Common myeloid progenitor, CD34-positive (primary cell): ENCODE data around the gene ADAR.

Experiments
- CTCF ChIA-PET: fragments of 350-600 bp; sonication (Branson Sonifier 250); formaldehyde crosslinking; loops from one replicate; lab custom pipeline; 2021; ENCODE audit warnings: antibody characterized with exemption; lab: Charles Lee
- POLR2A ChIA-PET: fragments of 350-600 bp; sonication (Branson Sonifier 250); formaldehyde crosslinking; loops from one replicate; lab custom pipeline; 2021; ENCODE audit warnings: antibody characterized with exemption; lab: Charles Lee
- DNase-seq, 3 donors: peaks; one replicate each; pipeline versions ENCODE4 v3.0.0 to v3.0.0-alpha.2; 2013
- H3K27ac ChIP-seq, 2 experiments: 1 replicate in 1 of 2; 2 replicates in 1 of 2; pipeline ENCODE4 v1.7.0; 2013; ENCODE audit warnings: inconsistent platforms in 2 of 2, low read length in 2 of 2, mild to moderate bottlenecking in 2 of 2, low read depth in 1 of 2, moderate library complexity in 1 of 2; ENCODE audit not compliant: severe bottlenecking in 2 of 2, insufficient read depth in 1 of 2, poor library complexity in 1 of 2
- H3K27me3 ChIP-seq, 5 experiments: replicated peaks in 2 of 5; 1 replicate in 3 of 5; 2 replicates in 2 of 5; pipeline versions ENCODE4 v1.6.1 to v1.7.0; 2013; ENCODE audit warnings: low read length in 4 of 5, mild to moderate bottlenecking in 2 of 5, moderate library complexity in 2 of 5, inconsistent platforms in 1 of 5; ENCODE audit not compliant: insufficient read depth in 5 of 5, control insufficient read depth in 4 of 5
- H3K36me3 ChIP-seq, 4 experiments: 1 replicate in 2 of 4; 2 replicates in 2 of 4; pipeline versions ENCODE4 v1.6.1 to v1.7.0; 2013; ENCODE audit warnings: low read length in 3 of 4, control low read depth in 1 of 4, mild to moderate bottlenecking in 1 of 4; ENCODE audit not compliant: control insufficient read depth in 4 of 4, insufficient read depth in 4 of 4
- H3K4me1 ChIP-seq, 4 experiments: 1 replicate in 3 of 4; 2 replicates in 1 of 4; pipeline versions ENCODE4 v1.6.1 to v1.7.1; 2013; ENCODE audit warnings: low read length in 3 of 4, mild to moderate bottlenecking in 3 of 4, control low read depth in 1 of 4, inconsistent platforms in 1 of 4, moderate library complexity in 1 of 4; ENCODE audit not compliant: control insufficient read depth in 4 of 4, insufficient read depth in 4 of 4; ENCODE audit errors: control extremely low read depth in 1 of 4
- H3K4me3 ChIP-seq, 7 experiments: 1 replicate in 4 of 7; 2 replicates in 3 of 7; pipeline versions ENCODE4 v1.5.1 to v1.7.0; 2013; ENCODE audit warnings: mild to moderate bottlenecking in 7 of 7, low read length in 6 of 7, moderate library complexity in 6 of 7, inconsistent platforms in 2 of 7, low read depth in 2 of 7, control low read depth in 1 of 7; ENCODE audit not compliant: insufficient read depth in 4 of 7, control insufficient read depth in 1 of 7; ENCODE audit errors: extremely low read depth in 1 of 7
- H3K9me3 ChIP-seq, 5 experiments: 1 replicate in 4 of 5; 2 replicates in 1 of 5; pipeline versions ENCODE4 v1.6.1 to v1.7.1; 2013; ENCODE audit warnings: low read length in 4 of 5, mild to moderate bottlenecking in 2 of 5, inconsistent platforms in 1 of 5, low read depth in 1 of 5, moderate library complexity in 1 of 5; ENCODE audit not compliant: control insufficient read depth in 4 of 5, insufficient read depth in 2 of 5; ENCODE audit errors: control extremely low read depth in 1 of 5
- WGBS: methylation state at CpG from one replicate; pipeline ENCODE4 v1.1.5; 2013; ENCODE audit not compliant: insufficient coverage; 5-methylcytosine and 5-hydroxymethylcytosine counted together

Gene ADAR

GRCh38 chr1:154533952-154534844 lies 73.8 kb downstream of the ADAR start:
- ChIA-PET POLR2A (interaction anchor here (0.7 kb wide), 1 partner anchor 207 kb away, joined by 3 read pairs; no protein-coding TSS in a partner anchor), CTCF (interaction anchor here (1.4 to 2.1 kb wide), 2 partner anchors 9 to 53 kb away, joined by 4 to 6 read pairs; no protein-coding TSS in a partner anchor)
- Histone ChIP-seq H3K27me3 (no peaks in the 10 kb centered on the region), H3K27ac (no peak overlapping the region), H3K9me3 (no peaks in the 10 kb centered on the region), H3K4me1 (no peaks in the 10 kb centered on the region), H3K4me3 (no peak overlapping the region), H3K36me3 (no peaks in the 10 kb centered on the region)
- 88% methylated on average over 8 of the region's 11 CpGs for WGBS
- DNase-seq = no peak
